Measurements from ENCODE around the gene UBR4.

Gene UBR4

GRCh38 chr1:19203440-19203839 is 6.6 kb downstream of the UBR4 start:
- Histone ChIP-seq H3F3A (ENCODE audit: control insufficient read depth, insufficient read depth) (no peaks in the 10 kb centered on the region), H3K27ac (ENCODE audit: low read depth, low read length) (no peak overlapping the region), H3K4me3 (ENCODE audit: low read length) (no peak overlapping the region), H3K4me2 (ENCODE audit: low read length) (no peak overlapping the region), H3K4me1 (ENCODE audit: control insufficient read depth, low read length) (peaks cover 14% of the 10 kb centered on the region), H3K79me2 (ENCODE audit: control insufficient read depth, low read length) (peaks cover 87% of the 10 kb centered on the region), H3K9me2 (replicated peaks; ENCODE audit: control insufficient read depth, low read length) (no peaks in the 10 kb centered on the region), H3K27me3 (ENCODE audit: control insufficient read depth, low read length) (no peaks in the 10 kb centered on the region), H3K9me3 (ENCODE audit: control insufficient read depth, insufficient read depth, low read length) (no peaks in the 10 kb centered on the region), H3K36me3 (ENCODE audit: control insufficient read depth, low read length) (peaks cover 42% of the 10 kb centered on the region), H4K20me1 (ENCODE audit: control insufficient read depth, insufficient read depth, low read depth, low read length) (peaks cover 18% of the 10 kb centered on the region)
- TF ChIP-seq CTCF (IDR thresholded peaks at IDR 0.05; ENCODE audit: low read depth, low read length, poor library complexity, severe bottlenecking) (no peak), EZH2phosphoT487 (IDR thresholded peaks at IDR 0.05; ENCODE audit: borderline replicate concordance, low read length) (no peak)

GRCh38 chr1:19202396-19202795 is 7.7 kb downstream of the UBR4 start:
- H3K36me3 ChIP-seq (ENCODE audit: control insufficient read depth, low read length), result peaks cover 48% of the 10 kb centered on the region
- H3K79me2 ChIP-seq (ENCODE audit: control insufficient read depth, low read length), result peaks cover 77% of the 10 kb centered on the region
- no peaks in the 10 kb centered on the region for H3F3A ChIP-seq (ENCODE audit: control insufficient read depth, insufficient read depth)
- no peak overlapping the region for H3K4me2 ChIP-seq (ENCODE audit: low read length)
- peaks cover 12% of the 10 kb centered on the region for H4K20me1 ChIP-seq (ENCODE audit: control insufficient read depth, insufficient read depth, low read depth, low read length)
- TF ChIP-seq CTCF (IDR thresholded peaks at IDR 0.05; ENCODE audit: low read depth, low read length, poor library complexity, severe bottlenecking) (no peak), EZH2phosphoT487 (IDR thresholded peaks at IDR 0.05; ENCODE audit: borderline replicate concordance, low read length) (no peak)
- peaks cover 8% of the 10 kb centered on the region; the same call in 1 of the 2 replicates for H3K4me1 ChIP-seq (ENCODE audit: control insufficient read depth, low read length)
- H3K9me2 ChIP-seq (replicated peaks; ENCODE audit: control insufficient read depth, low read length), result no peaks in the 10 kb centered on the region
- no peak overlapping the region for H3K27ac ChIP-seq (ENCODE audit: low read depth, low read length)
- no peaks in the 10 kb centered on the region for H3K27me3 ChIP-seq (ENCODE audit: control insufficient read depth, low read length)
- no peaks in the 10 kb centered on the region for H3K9me3 ChIP-seq (ENCODE audit: control insufficient read depth, insufficient read depth, low read length)
- no peak overlapping the region for H3K4me3 ChIP-seq (ENCODE audit: low read length)

- Histone ChIP-seq H3K36me3 (ENCODE audit: control insufficient read depth, low read length) (peaks cover 67% of the 10 kb centered on the region), H3K9me2 (replicated peaks; ENCODE audit: control insufficient read depth, low read length) (no peaks in the 10 kb centered on the region), H3K27me3 (ENCODE audit: control insufficient read depth, low read length) (no peaks in the 10 kb centered on the region), H3K79me2 (ENCODE audit: control insufficient read depth, low read length) (peaks cover 54% of the 10 kb centered on the region), H4K20me1 (ENCODE audit: control insufficient read depth, insufficient read depth, low read depth, low read length) (peaks cover 6% of the 10 kb centered on the region), H3K4me1 (ENCODE audit: control insufficient read depth, low read length) (peaks cover 4% of the 10 kb centered on the region; the same call in 1 of the 2 replicates), H3F3A (ENCODE audit: control insufficient read depth, insufficient read depth) (no peaks in the 10 kb centered on the region), H3K4me2 (ENCODE audit: low read length) (no peak overlapping the region), H3K27ac (ENCODE audit: low read depth, low read length) (no peak overlapping the region), H3K4me3 (ENCODE audit: low read length) (no peak overlapping the region), H3K9me3 (ENCODE audit: control insufficient read depth, insufficient read depth, low read length) (no peaks in the 10 kb centered on the region)
- no peak for TF ChIP-seq CTCF (IDR thresholded peaks at IDR 0.05; ENCODE audit: low read depth, low read length, poor library complexity, severe bottlenecking)
- TF ChIP-seq EZH2phosphoT487 (IDR thresholded peaks at IDR 0.05; ENCODE audit: borderline replicate concordance, low read length), result no peak
Observed at GRCh38 chr1:19199969-19200604, 10.0 kb downstream of the UBR4 start.

Measured in DOHH2 (cell line).